GM19324 (cell line): ENCODE measurements around the gene NHP2.

Source experiments
- ATAC-seq: cut with Tn5 transposase; IDR thresholded peaks from one replicate; pipeline ENCODE4 v1.9.1; 2021; ENCODE audit warnings: mild to moderate bottlenecking, moderate library complexity; ENCODE audit not compliant: unreplicated experiment, low FRiP score

Gene NHP2

GRCh38 chr5:178116143-178116885, 37.4 kb downstream of the NHP2 start:
- no peak for ATAC-seq

- ATAC-seq = no peak
These were observed 37.9 kb downstream of the NHP2 start for GRCh38 chr5:178115814-178116142.

- ATAC-seq = no peak
These were observed 38.4 kb downstream of the NHP2 start for GRCh38 chr5:178115136-178115813.

GRCh38 chr5:178114325-178115135, 39.2 kb downstream of the NHP2 start:
- ATAC-seq = peak; percentile 27

GRCh38 chr5:178113841-178114324, 39.8 kb downstream of the NHP2 start:
- no peak for ATAC-seq

GRCh38 chr5:178113141-178113787, 40.4 kb downstream of the NHP2 start, which contains the start of gene N4BP3:
TSS of gene N4BP3 (plus strand) at chr5:178113532. CDS start at chr5:178119584, 6,052 bp downstream.
- peak; percentile 63 for ATAC-seq

GRCh38 chr5:178112545-178112944, 41.1 kb downstream of the NHP2 start:
- no peak for ATAC-seq

- no peak for ATAC-seq
These were observed 41.8 kb downstream of the NHP2 start for GRCh38 chr5:178111925-178112324.

GRCh38 chr5:178110511-178110910, 43.2 kb downstream of the NHP2 start:
- no peak for ATAC-seq

- no peak for ATAC-seq
These were observed 44.7 kb downstream of the NHP2 start for GRCh38 chr5:178108966-178109365.

- no peak for ATAC-seq
These were observed 45.2 kb downstream of the NHP2 start for GRCh38 chr5:178108446-178108845.

GRCh38 chr5:178107756-178108310, 45.9 kb downstream of the NHP2 start:
- no peak for ATAC-seq

- no peak for ATAC-seq
These were observed 47.0 kb downstream of the NHP2 start for GRCh38 chr5:178106556-178107239.

GRCh38 chr5:178106086-178106485, 47.6 kb downstream of the NHP2 start:
- no peak for ATAC-seq

GRCh38 chr5:178104492-178104891, 49.2 kb downstream of the NHP2 start:
- ATAC-seq = no peak

- no peak for ATAC-seq
These were observed 50.1 kb downstream of the NHP2 start for GRCh38 chr5:178103612-178104011.
